HG03457 (cell line): ENCODE measurements around the gene GATAD2B.

Experiments used
- ATAC-seq: cut with Tn5 transposase; IDR thresholded peaks from one replicate; pipeline ENCODE4 v1.9.1; 2021; ENCODE audit warnings: moderate number of reproducible peaks; ENCODE audit not compliant: unreplicated experiment

The GATAD2B gene

DNA sequence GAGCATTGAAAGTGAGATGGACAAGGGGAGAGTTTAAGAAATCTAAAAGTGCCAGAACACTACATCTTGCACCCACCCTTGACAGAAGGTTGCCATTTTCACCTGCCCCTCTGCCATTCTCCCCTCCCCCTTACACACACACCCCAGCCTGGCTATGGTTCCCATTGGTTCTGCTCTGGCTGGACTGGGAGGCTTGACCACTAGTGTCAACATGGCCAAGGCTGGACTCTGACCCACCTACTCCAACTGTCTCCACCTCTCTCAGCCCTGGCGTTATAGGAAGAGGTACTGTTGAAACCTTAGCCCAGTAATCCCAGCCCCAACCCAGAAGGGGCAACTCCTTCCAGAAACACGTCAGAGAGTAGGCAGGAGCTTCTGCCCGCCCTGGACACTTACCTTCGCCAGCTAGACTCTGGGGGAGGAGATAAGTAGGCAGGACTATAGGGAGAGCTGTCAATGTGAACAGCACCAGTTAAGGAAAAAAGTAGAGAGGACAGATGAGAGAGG is 31.1 kb upstream of the GATAD2B start:
- no peak for ATAC-seq

DNA sequence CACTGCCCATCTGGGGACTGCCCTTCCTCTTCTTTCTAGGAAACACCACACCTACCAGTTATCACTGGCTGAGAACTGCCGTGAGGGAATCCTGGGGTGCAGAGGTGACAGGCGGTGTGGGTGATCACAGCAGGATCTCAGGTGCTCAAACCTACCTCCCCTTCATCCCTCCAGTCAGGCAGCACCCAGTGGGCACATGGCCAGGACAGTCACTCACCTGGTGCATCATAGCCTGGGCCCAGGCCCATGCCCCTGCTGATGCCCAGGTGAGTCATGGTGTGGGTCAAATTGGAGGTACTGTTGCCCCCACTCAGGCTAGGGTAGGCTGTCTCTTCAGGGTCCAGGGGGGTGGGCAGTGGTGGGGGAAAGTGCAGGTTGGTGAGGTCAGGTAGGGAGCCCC is 29.0 kb upstream of the GATAD2B start:
- no peak for ATAC-seq

DNA sequence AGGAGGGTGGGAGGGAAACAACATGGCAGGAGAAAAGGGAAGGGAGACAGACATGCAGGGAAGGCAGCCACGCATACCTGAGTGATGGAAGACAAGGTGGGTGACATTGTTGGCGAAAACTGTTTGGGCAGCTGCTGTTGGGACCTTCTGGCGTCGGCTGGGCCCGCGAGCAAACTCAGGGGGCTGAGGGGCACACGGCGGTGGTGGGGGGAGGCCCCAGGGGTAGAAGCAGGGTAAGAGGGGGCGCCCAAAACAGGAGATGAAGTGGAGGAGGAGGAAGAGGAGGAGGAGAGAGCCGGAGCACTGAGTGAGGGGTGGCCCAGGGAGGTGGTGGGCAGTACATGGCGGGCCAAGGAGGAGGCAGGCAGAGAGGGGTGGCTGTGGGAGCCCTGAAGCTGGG is 28.4 kb upstream of the GATAD2B start:
- no peak for ATAC-seq

DNA sequence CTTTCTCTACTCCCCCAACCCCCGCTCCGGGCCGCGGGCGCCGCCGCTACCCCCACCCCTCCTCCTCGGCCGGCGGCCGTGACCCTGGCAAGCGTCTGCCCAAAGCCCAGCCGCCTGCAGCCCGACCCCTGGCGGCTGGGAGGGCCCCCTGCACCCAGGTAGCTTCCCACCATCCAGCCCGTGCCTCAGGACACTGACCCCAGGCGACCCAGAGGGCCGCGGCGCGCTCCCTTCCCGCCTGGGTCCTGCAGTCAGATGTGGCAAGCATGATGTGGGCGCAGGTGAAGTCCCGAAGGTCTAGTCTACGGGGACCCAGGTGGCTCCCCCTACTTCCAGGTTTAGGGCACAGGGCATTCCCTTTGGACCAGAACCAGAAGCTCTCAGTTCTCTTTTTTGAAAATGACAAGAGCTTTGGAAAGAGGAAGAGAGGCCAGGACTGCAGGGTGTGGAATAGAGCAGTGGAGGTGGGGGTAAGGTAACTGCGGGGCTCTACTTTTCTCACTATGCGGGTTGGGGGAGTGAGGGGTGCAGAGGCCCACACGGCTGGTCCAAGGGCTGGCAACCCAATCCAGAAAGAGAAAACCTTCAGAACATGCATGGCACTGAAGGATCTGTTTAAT is 24.0 kb upstream of the GATAD2B start, which contains the start of gene DENND4B:
DENND4B (minus strand) TSS at position 97 of the 620 bp plus-strand sequence. CDS start 2,344 bp downstream, outside the sequence.
- ATAC-seq: peak; percentile 43

DNA sequence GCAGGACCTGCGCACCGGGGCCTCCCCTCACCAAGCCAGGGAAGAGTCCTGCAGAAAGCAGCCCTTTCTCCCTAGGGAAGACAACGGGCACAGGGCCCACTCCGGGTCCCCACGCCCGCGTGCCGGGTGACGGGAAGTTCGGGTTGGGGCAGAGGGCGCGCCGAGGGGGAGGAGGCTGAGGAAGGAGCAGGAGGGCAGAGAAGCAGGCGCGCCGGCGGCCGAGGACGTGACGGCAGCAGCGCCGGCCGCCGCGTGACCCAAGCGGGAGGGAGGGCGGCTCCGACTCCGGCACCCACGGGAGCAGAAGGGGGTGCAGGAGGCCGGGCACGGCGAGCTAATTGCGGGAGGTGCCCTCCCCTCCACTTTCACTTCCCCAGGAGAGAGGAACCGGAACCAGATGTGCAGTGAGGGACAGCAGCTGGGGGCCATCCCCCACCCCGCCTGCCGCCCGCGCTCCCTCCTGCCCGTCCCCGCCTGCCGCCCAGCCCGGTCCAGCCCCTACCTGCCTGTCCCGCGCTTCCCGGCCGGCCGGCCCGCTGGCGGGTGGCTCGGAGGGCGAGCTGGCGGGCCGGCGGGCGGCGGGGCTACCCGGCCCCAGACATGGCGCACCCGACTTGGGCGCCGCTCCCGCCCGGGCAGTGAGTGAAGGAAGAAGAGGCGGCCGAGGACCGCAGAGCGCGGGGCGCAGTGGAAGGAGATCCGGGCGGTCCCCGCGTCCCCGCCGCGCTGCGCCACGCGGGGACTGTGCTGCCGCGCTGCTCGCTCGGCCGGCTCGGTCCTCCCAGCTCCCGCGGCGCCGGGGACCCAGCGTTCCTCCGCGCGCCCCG is 23.2 kb upstream of the GATAD2B start:
- peak; percentile 46 for ATAC-seq

DNA sequence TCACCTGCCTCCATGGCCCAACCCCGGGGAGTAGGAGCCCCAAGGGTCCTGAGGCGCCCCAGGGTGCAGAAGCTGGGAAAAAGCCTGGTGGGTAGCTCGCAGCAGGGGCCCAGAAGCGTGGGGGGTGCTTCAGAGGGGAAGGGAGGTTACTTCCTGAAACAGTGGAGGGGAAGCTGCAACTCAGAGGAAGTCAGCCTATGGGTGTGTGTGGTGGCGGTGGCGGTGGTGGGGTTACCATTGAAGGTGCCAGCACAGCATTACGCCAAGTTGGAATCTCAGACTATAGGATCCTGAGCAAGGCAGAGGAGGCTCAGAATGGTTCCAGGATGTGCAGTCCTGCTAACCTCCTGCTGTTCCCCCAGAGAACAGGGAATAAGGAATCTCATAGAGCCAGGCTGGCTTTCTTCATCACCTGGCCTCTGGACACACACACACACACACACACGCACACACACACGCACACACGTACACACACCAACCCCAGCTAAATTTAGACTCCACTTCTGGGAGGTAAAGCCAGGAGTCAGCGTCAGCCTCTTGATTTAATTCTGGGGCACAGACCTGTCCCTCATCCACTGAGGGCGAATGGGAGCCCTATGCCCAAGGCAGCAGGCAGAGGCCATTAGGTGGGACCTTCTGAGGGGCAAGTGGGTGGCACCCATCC is 22.5 kb upstream of the GATAD2B start:
- ATAC-seq: no peak

DNA sequence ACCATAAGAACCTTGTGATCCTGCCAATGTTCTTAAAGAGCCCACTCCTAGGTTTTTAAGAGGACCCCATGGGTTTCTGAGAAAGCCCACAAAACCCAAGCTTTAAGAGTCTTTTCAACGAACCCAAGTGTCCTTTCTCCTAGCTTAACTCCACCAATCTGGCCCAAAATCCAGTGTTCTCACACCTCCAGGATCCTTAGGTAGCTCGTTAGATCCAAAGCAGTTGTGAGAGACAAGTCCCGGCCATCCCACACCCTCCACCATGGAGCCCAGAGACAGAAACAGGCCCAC is 22.0 kb upstream of the GATAD2B start:
- no peak for ATAC-seq

DNA sequence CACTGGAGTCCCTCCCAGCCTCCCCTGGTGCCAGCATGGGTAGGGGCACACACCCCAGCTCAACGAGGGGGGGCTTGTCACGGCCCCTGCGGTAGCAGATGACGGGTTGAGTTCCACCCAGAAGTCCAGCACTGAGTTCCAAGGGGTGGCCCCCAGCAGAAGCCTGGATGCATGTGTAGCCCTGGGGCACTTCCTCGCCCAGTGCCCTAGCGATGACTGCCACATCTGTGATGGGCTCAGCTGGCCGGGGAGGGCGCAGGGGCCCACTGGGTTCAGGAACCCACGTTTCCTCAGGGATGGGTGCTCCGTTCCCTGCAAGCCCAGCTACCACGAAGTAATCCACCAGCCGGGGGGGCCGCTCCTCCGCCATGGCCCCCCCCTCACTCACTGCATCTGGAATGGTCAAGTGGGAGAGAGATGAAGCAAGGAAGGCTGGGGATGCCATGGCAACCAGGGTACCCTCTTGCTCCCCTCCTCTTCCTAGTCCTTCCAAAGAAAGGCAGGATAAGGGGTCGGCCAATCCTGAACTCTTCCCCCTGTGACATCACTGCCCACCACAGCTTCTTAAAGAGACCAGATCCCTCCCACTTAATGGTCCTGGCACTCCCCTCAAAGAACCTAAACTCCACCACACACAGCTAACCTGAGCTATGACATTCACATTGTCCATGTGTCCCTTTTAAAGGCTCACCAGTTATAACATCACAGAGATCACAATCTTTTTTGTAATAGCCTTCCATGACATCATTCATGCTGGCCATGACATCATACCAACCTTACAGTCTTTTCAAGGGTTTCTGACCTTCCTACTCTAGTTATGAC is 21.4 kb upstream of the GATAD2B start:
- no peak for ATAC-seq

DNA sequence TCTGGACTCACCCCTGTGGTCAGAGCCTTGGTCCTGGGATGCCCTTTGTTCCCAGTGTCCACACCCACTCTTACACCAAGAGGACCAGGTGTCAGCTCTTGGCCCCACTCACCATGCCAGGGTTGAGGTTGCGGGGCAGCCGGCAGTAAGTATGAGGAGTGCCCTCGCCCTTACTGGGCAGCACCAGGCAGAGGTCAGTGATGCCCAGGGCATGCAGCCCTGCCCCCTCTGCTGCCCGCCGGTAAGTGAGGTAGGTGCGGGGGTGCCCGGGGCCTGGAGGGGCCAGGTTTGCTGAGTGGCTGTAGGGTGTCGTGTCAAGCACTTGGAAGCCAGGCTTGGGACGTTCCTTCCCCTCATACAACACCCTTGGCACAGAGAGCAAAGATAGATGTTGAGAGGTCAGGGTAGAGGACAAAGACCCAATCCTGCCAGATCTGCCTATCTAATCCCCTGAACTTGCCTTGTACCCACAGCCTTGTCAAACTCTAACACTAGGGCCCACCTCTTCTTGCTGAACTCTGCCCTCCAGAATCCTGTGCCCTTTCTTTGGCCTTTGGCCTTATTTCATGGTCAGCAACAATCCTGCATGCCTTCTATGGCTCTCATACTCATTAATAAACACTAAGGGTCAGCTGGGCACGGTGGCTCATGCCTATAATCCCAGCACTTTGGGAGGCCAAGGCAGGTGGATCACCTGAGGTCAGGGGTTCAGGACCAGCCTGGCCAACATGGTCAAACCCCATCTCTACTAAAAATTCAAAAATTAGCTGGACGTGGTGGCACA is 20.2 kb upstream of the GATAD2B start:
- no peak for ATAC-seq

DNA sequence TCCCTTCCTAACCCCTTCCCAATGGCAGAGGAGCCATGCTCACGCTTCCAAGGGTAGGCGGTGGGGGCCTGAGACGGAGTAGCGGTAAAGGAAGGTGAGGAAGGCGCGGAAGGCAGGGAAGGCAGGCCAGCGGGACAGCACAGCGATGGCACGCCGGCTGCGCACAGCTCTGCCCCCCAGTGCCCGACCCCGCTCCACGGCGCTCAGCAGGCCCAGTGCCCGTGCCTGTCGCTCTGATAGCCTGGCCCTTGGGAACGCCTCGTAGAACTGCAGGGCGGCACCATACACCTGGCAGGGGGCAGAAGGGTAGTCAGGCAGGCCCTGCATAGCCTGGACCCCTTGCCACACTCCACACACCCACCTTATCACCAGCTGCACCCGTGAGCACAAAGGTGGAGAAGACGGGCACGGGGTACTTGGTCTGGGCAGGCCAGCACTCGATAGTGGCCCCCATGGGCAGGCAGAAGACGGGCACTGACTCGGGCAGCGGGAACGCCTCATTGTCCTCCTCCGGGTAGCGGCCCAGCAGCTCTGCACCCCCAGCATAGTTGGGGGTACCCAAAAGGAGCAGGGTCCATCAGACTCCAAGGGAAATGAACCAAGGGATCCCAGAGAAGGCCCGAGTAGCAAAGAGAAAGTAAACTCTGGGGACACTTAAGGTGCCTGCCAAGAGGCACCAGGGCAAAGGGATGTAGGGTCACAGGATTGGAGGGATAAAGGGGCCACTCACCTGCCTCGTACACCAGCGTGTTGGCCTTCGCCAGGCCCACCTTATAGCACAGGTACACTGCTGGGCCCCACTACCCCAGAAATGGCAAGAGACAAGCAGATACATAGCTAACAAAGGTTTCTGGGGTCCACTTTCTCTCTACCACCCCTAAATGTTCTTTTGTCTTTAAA is 19.3 kb upstream of the GATAD2B start:
- ATAC-seq: no peak

DNA sequence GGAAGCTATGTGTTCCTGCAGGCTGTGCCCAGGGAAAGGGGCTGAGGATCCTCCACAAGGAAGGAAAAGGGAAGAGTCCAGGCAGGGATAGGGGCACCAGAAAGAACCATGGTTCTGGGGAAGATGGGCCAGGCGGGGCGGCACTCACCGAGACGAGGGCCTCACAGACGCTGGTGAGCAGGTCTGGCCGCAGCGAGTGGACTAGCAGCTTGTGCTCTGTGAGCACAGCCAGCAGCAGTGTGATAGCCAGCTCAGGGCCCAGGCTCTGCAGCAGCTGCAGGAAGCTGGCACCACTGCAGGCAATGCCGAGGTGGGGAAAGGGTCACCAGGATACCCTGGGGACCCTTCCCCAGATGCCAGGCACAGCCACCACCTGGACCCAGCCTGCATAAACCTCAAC is 18.0 kb upstream of the GATAD2B start:
- no peak for ATAC-seq

DNA sequence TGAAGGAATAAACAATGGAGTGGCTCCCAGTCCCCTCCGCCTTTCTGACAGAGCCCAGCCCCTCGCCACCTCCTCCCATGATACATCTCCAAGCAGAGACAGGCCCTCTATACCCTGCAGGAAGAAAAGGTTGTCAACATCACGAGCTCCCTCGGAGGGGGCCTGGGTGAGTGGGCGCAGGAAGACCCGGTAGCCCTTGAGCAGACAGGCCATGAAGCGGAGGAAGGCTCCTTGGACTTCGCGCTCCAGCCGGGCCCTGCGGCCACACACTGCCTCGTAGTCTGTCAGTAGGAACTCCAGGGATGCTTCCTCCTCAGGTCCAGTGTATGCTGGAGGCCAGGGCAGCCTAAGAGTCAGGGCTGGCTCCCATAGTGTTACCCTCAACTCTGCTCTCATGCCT is 16.7 kb upstream of the GATAD2B start:
- no peak for ATAC-seq

DNA sequence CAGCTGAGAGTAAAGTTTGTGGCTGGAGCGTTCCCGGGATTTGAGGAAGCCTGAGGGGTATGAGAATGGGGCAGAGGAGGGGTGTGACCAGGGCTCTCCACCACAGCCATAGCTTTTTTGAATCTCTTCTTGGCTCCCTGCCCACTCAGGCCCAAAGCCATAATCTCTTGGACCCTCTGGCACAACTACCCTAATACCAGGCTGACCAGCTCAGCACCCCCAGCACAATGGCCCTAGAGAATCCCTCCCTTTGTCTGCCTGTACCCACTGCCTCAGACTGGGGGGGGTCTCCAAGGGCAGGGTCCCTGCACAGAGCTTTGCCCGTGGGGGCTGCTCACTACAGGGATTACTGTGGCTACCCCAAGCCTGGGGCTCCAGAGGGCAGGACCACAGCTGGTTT is 16.2 kb upstream of the GATAD2B start:
- ATAC-seq: no peak

DNA sequence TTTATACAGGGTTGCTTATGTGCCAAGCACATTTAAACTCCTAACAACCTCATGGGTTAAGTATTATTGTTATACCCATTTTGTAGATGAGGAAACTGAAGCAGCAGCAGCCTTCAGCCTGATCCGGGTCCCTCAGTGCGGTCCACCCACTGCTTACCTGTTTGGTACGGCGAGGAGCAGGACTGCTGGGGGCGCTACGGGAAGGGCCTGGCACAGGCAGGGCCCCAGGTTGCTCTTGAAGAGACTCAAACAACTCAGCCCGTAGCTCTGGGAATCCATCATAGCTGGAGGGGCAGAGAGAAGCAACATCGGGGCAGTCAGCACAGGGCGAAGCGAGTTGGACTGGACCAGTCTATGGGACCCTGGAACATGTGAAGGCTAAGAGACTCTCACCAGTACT is 14.6 kb upstream of the GATAD2B start:
- ATAC-seq: no peak

DNA sequence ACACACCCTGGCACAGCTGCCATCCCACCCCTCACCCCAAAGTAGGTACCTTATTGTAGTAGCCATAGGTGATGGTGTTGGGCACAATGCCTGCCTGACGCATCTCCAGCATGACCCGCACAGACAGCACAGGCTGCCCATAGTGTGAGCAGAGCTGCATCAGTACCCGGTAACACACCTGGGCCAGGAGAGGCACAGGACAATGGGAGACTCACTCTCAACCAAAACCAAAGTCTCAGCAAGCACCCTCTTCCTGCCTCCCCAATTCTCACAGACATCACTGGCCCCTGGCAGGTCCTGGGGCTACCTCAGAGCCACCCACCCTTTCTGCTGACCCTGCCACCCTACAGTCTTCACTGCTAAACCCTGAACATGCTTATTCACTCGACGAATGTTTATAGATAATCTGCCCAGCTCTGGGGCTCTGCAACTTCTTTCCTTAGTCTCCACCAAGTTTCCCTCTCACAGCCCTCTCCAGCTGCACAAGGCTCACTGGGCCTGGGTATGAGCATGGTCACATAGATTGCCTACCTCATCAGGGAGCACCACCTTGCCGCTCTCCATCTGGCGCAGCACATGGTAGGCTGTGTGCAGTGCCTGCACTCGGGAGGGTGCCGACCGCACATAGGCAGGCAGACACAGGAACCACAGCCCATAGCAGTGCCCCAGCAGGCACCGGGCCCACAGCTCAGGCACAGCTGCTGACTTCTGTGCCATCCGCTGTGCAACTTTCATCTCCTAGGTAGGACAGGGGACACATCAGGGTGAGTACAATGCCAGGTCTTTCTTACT is 13.4 kb upstream of the GATAD2B start:
- no peak for ATAC-seq

DNA sequence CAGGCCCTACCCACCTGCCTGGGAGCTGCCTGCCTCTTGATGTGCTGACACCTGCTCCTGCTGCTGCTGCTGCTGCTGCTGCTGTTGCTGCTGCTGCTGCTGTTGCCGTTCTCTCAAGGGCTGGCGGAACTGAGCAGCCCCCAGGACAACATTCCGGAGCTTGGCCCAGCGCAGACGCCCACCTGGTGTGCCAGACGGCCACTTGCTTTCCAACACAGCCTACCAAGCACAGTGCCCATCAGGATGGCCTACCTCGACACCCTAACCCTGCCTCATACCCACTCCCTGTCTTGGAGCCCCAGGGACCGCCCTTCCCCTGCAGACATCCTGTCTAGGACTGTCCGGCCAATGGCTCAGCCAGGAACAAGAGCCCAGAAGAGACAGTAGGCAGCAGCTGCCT is 12.0 kb upstream of the GATAD2B start:
- ATAC-seq: no peak

DNA sequence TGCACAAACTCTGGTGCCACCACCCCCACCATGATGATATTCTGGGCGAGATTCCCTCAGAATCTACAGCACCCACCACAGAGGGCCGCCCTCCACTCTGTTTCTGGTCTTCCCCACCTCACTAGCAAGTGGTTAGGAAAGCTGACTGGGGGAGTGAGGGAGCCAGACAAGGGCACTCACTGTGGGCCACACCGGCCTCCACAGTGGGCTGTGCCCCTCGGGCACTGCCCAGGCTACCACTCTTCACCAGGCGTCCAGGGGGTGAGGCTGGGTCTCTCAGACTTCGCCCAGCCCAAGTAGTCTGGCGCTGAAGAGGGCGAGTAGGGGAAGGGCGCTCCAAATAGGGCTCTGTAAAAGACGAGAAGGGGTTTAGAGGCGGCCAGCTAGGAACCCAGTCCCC is 11.2 kb upstream of the GATAD2B start:
- no peak for ATAC-seq

DNA sequence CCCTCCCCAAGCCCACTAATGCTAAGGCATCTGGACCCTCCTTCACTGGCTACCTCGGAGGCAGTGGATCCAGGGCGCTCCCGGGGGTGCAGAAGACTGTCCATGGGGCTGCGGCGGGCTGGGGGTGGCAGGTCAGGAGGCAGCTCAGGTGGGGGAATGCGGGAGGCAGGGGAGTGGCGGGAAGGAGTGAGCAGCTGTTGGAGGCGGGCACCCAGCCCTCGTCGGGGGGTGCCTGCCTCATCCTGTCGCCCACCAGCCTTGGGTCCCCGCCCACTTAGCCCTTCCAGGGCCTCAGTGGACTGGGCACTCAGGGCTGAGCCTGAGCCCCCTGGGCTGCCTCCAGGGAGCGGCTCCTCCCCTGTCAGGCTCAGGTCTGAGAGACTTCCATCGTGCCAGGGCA is 10.7 kb upstream of the GATAD2B start:
- ATAC-seq: no peak
